GM19238 (cell line): ENCODE data around the gene C9orf152.
"Not testable (repeated sequence)": the region's sequence is repeated elsewhere in the genome, so short reads cannot be mapped to it uniquely, and the experiment has no call there.

ENCODE experiments used
- DNase-seq: peaks from one replicate; pipeline ENCODE4 v3.0.0; 2011; ENCODE audit warnings: low spot score; ENCODE audit not compliant: insufficient read length

The C9orf152 gene

GRCh38 chr9:110214586-110215355 lies 6.8 kb upstream of the C9orf152 start:
- no peak for DNase-seq

GRCh38 chr9:110214090-110214489 lies 6.1 kb upstream of the C9orf152 start:
- no peak for DNase-seq

- no peak for DNase-seq
Observed at GRCh38 chr9:110213413-110214044, 5.6 kb upstream of the C9orf152 start.

- DNase-seq = no peak
Observed at GRCh38 chr9:110207071-110207641, 803 bp downstream of the C9orf152 start.

- DNase-seq = no peak
Observed at GRCh38 chr9:110206389-110206788, 1.6 kb downstream of the C9orf152 start.

- not testable (repeated sequence) for DNase-seq
Observed at GRCh38 chr9:110205612-110206011, 2.3 kb downstream of the C9orf152 start.

- no peak for DNase-seq
Observed at GRCh38 chr9:110202232-110202631, 5.7 kb downstream of the C9orf152 start.

GRCh38 chr9:110199643-110200042 lies 8.3 kb downstream of the C9orf152 start:
- DNase-seq = no peak

GRCh38 chr9:110198357-110198756 lies 9.6 kb downstream of the C9orf152 start:
- no peak for DNase-seq

GRCh38 chr9:110197330-110198187 lies 10.4 kb downstream of the C9orf152 start:
- no peak for DNase-seq

GRCh38 chr9:110196084-110196499 lies 11.9 kb downstream of the C9orf152 start:
- not testable (repeated sequence) for DNase-seq

GRCh38 chr9:110192531-110193261 lies 15.3 kb downstream of the C9orf152 start:
- DNase-seq = no peak

GRCh38 chr9:110191615-110192014 lies 16.3 kb downstream of the C9orf152 start:
- no peak for DNase-seq

- DNase-seq = no peak
Observed at GRCh38 chr9:110189559-110190320, 18.2 kb downstream of the C9orf152 start.

GRCh38 chr9:110188991-110189390 lies 19.0 kb downstream of the C9orf152 start:
- DNase-seq = no peak

- no peak for DNase-seq
Observed at GRCh38 chr9:110188101-110188500, 19.9 kb downstream of the C9orf152 start.

GRCh38 chr9:110187126-110187525 lies 20.8 kb downstream of the C9orf152 start:
- no peak for DNase-seq

- DNase-seq = no peak
Observed at GRCh38 chr9:110186254-110186653, 21.7 kb downstream of the C9orf152 start.

- DNase-seq = no peak
Observed at GRCh38 chr9:110185806-110186205, 22.2 kb downstream of the C9orf152 start.
